HAP-1 (cell line): Measurements from ENCODE around the gene GALR1.
"Not testable (repeated sequence)": the region's sequence is repeated elsewhere in the genome, so short reads cannot be mapped to it uniquely, and the experiment has no call there.

Experiments
- DNase-seq, 2 experiments: peaks; one replicate each; pipeline ENCODE4 v3.0.0-alpha.2; 2016 to 2020; ENCODE audit warnings: low spot score in 2 of 2
- H3K27me3 ChIP-seq: fragments of 250-450 bp; sonication (Bioruptor Pico); 2 replicates; pipeline ENCODE4 v1.5.1; 2020; ENCODE audit warnings: low read depth, mild to moderate bottlenecking, moderate library complexity
- H3K36me3 ChIP-seq: fragments of 250-450 bp; sonication (Bioruptor Pico); replicated peaks from 2 replicates; pipeline ENCODE4 v1.5.1; 2020; ENCODE audit warnings: mild to moderate bottlenecking
- H3K4me1 ChIP-seq: fragments of 250-450 bp; sonication (Bioruptor Pico); 2 replicates; pipeline ENCODE4 v1.5.1; 2020; ENCODE audit warnings: mild to moderate bottlenecking
- H3K4me3 ChIP-seq: fragments of 250-450 bp; sonication (Bioruptor Pico); 2 replicates; pipeline ENCODE4 v1.5.1; 2020; ENCODE audit warnings: mild to moderate bottlenecking, moderate library complexity
- H3K9me3 ChIP-seq: fragments of 250-450 bp; sonication (Bioruptor Pico); 2 replicates; pipeline ENCODE4 v1.5.1; 2020; ENCODE audit warnings: mild to moderate bottlenecking, moderate library complexity
- in situ Hi-C: fragments of 300-500 bp; cut with MboI; formaldehyde crosslinking; loops from 3 replicates; pipeline ENCODE4 v1.14.3; 2020; ENCODE audit warnings: low sequenced_read_pairs, inconsistent platforms, mixed read lengths

Gene GALR1

DNA sequence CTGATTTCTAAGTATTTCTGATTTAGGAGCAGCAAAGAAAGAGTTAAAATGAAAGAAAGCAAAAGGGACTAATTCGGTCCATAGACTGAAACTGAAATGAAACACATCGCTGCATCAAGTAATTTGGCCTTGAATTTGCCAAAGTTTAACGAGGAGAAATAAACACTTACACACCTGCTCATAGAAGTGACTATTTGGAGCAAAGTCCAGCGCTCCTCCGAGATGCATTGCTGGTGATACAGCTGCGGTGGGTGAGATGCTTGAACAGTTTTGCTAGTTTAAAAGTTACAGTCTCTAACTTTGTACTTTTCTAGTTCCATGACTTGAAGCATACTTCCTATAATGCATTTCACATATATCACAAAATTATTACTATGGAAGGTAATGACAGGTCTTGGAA lies 18.3 kb downstream of the GALR1 start:
- in situ Hi-C loops = no loop called here
- Histone ChIP-seq H3K36me3 (no peaks in the 10 kb centered on the region), H3K4me3 (no peak overlapping the region), H3K27me3 (no peaks in the 10 kb centered on the region), H3K4me1 (no peaks in the 10 kb centered on the region), H3K9me3 (no peaks in the 10 kb centered on the region)
- DNase-seq = no peak

DNA sequence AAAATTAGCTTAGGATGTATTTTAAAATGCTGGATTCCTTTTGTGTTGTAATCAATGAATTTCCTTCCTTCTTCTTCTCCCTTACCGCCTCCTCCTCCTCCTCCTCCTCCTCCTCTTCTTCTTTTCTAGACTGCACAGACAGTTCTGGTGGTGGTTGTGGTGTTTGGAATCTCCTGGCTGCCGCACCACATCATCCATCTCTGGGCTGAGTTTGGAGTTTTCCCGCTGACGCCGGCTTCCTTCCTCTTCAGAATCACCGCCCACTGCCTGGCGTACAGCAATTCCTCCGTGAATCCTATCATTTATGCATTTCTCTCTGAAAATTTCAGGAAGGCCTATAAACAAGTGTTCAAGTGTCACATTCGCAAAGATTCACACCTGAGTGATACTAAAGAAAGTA lies 18.8 kb downstream of the GALR1 start:
- no peaks in the 10 kb centered on the region for H3K36me3 ChIP-seq
- in situ Hi-C loops = no loop called here

GRCh38 chr18:77271576-77272481 lies 22.2 kb downstream of the GALR1 start:
- H3K27me3 ChIP-seq = no peaks in the 10 kb centered on the region
- H3K36me3 ChIP-seq = no peaks in the 10 kb centered on the region
- H3K4me1 ChIP-seq = no peaks in the 10 kb centered on the region
- no peak for DNase-seq
- in situ Hi-C loops = no loop called here
- no peaks in the 10 kb centered on the region for H3K9me3 ChIP-seq
- no peak overlapping the region for H3K4me3 ChIP-seq

More for the DNA sequence above, 18.8 kb downstream of the GALR1 start:
- Histone ChIP-seq H3K4me3 (no peak overlapping the region), H3K4me1 (no peaks in the 10 kb centered on the region), H3K27me3 (no peaks in the 10 kb centered on the region), H3K9me3 (no peaks in the 10 kb centered on the region)
- DNase-seq = no peak

DNA sequence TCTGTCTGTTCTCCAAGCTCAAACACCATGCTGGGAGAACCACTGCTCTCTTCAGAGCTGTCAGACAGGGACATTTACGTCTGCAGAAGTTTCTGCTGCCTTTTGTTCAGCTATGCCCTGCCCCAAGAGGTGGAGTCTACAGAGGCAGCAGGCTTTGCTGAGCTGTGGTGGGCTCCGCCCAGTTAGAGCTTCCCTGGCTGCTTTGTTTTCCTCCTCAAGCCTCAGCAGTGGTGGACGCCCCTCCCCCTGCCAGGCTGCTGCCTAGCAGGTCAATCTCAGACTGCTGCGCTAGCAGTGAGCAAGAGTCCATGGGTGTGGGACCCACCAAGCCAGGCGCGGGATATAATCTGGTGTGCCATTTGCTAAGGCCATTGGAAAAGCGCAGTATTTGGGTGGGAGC lies 41.2 kb downstream of the GALR1 start:
- in situ Hi-C loops, DNase-seq, H3K9me3 ChIP-seq, H3K27me3 ChIP-seq, H3K36me3 ChIP-seq, H3K4me3 ChIP-seq, H3K4me1 ChIP-seq: not testable (repeated sequence)

GRCh38 chr18:77298172-77298571 lies 48.5 kb downstream of the GALR1 start:
- DNase-seq = no peak
- Histone ChIP-seq H3K36me3 (no peaks in the 10 kb centered on the region), H3K27me3 (no peaks in the 10 kb centered on the region), H3K4me1 (no peaks in the 10 kb centered on the region), H3K4me3 (no peak overlapping the region), H3K9me3 (no peaks in the 10 kb centered on the region)
- in situ Hi-C loops = no loop called here

- Histone ChIP-seq H3K9me3 (no peaks in the 10 kb centered on the region), H3K4me3 (no peak overlapping the region), H3K36me3 (no peaks in the 10 kb centered on the region), H3K4me1 (no peaks in the 10 kb centered on the region), H3K27me3 (no peaks in the 10 kb centered on the region)
- in situ Hi-C loops = no loop called here
- no peak for DNase-seq
Observed at GRCh38 chr18:77299706-77300105, 50.1 kb downstream of the GALR1 start.

DNA sequence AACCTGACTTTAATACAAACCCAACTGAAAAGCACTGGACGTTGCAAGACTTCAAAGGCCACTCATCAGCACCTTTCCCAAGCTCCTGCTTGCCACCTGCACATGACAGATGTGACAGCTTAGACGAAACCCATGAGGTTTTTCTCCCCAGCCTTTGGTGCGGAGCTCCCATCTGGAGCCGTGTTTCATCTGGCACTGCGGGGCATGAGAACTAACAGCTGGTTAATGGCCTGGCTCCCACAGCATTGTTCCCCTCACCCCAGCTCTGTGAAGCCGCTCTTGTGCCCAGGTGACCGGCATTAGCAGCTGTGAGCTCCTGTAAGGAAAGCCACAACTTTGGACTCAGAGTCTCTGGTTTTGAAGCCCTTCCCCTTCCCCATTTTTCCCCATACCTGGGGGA lies 50.9 kb downstream of the GALR1 start:
- no peaks in the 10 kb centered on the region for H3K27me3 ChIP-seq
- H3K4me1 ChIP-seq = no peaks in the 10 kb centered on the region
- no peak for DNase-seq
- H3K36me3 ChIP-seq = no peaks in the 10 kb centered on the region
- no peak overlapping the region for H3K4me3 ChIP-seq
- H3K9me3 ChIP-seq = no peaks in the 10 kb centered on the region
- in situ Hi-C loops = no loop called here

GRCh38 chr18:77304268-77304667 lies 54.6 kb downstream of the GALR1 start:
- no peaks in the 10 kb centered on the region for H3K4me1 ChIP-seq
- in situ Hi-C loops = no loop called here

GRCh38 chr18:77305676-77306075 lies 56.0 kb downstream of the GALR1 start:
- Histone ChIP-seq H3K4me3 (no peak overlapping the region), H3K4me1 (no peaks in the 10 kb centered on the region), H3K36me3 (no peaks in the 10 kb centered on the region), H3K9me3 (no peaks in the 10 kb centered on the region), H3K27me3 (no peaks in the 10 kb centered on the region)
- in situ Hi-C loops = no loop called here
- DNase-seq = no peak

More at GRCh38 chr18:77304268-77304667, 54.6 kb downstream of the GALR1 start:
- H3K9me3 ChIP-seq = no peaks in the 10 kb centered on the region
- no peak for DNase-seq
- H3K36me3 ChIP-seq = no peaks in the 10 kb centered on the region
- H3K4me3 ChIP-seq = no peak overlapping the region
- no peaks in the 10 kb centered on the region for H3K27me3 ChIP-seq

- Histone ChIP-seq H3K4me3 (no peak overlapping the region), H3K9me3 (no peaks in the 10 kb centered on the region), H3K4me1 (no peaks in the 10 kb centered on the region), H3K36me3 (no peaks in the 10 kb centered on the region), H3K27me3 (no peaks in the 10 kb centered on the region)
- DNase-seq = no peak
- in situ Hi-C loops = no loop called here
Observed at GRCh38 chr18:77308216-77308615, 58.6 kb downstream of the GALR1 start.

- no peak overlapping the region for H3K4me3 ChIP-seq
- H3K9me3 ChIP-seq = no peaks in the 10 kb centered on the region
- no peaks in the 10 kb centered on the region for H3K4me1 ChIP-seq
- in situ Hi-C loops = no loop called here
- DNase-seq = no peak
- H3K27me3 ChIP-seq = no peaks in the 10 kb centered on the region
- no peaks in the 10 kb centered on the region for H3K36me3 ChIP-seq
Observed at GRCh38 chr18:77314511-77314910, 64.9 kb downstream of the GALR1 start.

DNA sequence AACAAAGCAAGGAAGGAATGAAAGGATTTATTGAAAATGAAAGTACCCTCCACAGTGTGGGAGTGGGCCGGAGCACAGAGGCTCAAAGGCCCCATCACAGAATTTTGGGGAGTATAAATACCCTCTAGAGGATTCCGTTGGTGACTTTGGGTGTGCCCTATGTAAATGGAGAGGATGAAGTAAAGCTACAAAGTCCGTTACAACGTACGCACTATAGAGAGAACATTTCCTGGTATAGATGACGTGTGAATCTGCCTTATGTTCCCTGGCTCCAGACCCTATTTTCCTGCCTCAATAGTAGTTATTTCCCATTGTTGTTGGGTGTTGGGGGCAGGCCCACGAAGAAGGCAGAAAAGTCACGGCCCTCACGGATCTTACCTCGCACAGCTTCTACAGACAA lies 65.3 kb downstream of the GALR1 start:
- Histone ChIP-seq H3K9me3 (no peaks in the 10 kb centered on the region), H3K36me3 (no peaks in the 10 kb centered on the region), H3K4me1 (no peaks in the 10 kb centered on the region), H3K4me3 (no peak overlapping the region), H3K27me3 (no peaks in the 10 kb centered on the region)
- in situ Hi-C loops = no loop called here
- no peak for DNase-seq

GRCh38 chr18:77316008-77316407 lies 66.4 kb downstream of the GALR1 start:
- no peak for DNase-seq
- Histone ChIP-seq H3K4me3 (no peak overlapping the region), H3K27me3 (no peaks in the 10 kb centered on the region), H3K36me3 (no peaks in the 10 kb centered on the region), H3K9me3 (no peaks in the 10 kb centered on the region), H3K4me1 (no peaks in the 10 kb centered on the region)
- in situ Hi-C loops = no loop called here

GRCh38 chr18:77316641-77317040 lies 67.0 kb downstream of the GALR1 start:
- in situ Hi-C loops = no loop called here
- DNase-seq = no peak
- Histone ChIP-seq H3K27me3 (no peaks in the 10 kb centered on the region), H3K36me3 (no peaks in the 10 kb centered on the region), H3K9me3 (no peaks in the 10 kb centered on the region), H3K4me3 (no peak overlapping the region), H3K4me1 (no peaks in the 10 kb centered on the region)
